DND-41 (cell line): Measurements from ENCODE around the gene CWC15.

ENCODE experiments used
- ATAC-seq: fragments of 200-7000 bp; cut with Tn5 transposase; 3 replicates; pipeline ENCODE4 v1.9.1; 2021; ENCODE audit warnings: low read depth; ENCODE audit not compliant: insufficient read depth
- DNase-seq: peaks from one replicate; pipeline ENCODE4 v3.0.0-alpha.2; 2020
- H2AFZ ChIP-seq: 2 replicates; pipeline ENCODE4 v1.6.0; 2012; ENCODE audit warnings: low read depth, low read length
- H3K27ac ChIP-seq: 2 replicates; pipeline ENCODE4 v1.5.1; 2012; ENCODE audit warnings: low read length, inconsistent platforms
- H3K27me3 ChIP-seq: fragments of 200-600 bp; sonication (generic); 2 replicates; pipeline ENCODE4 v1.6.0; 2012; ENCODE audit warnings: low read length, mild to moderate bottlenecking, inconsistent platforms; ENCODE audit not compliant: insufficient read depth, poor library complexity
- H3K36me3 ChIP-seq: 2 replicates; pipeline ENCODE4 v1.5.1; 2012; ENCODE audit warnings: low read length, inconsistent platforms; ENCODE audit not compliant: insufficient read depth
- H3K4me1 ChIP-seq: 2 replicates; pipeline ENCODE4 v1.5.1; 2012; ENCODE audit warnings: mild to moderate bottlenecking, low read length; ENCODE audit not compliant: insufficient read depth
- H3K4me2 ChIP-seq: 2 replicates; pipeline ENCODE4 v1.6.0; 2012; ENCODE audit warnings: mild to moderate bottlenecking, moderate library complexity, low read length, inconsistent platforms; ENCODE audit not compliant: insufficient read depth
- H3K4me3 ChIP-seq, 2 experiments: fragments of 200-600 bp in 1 of 2; shearing (Covaris generic) in 1 of 2; 2 replicates each; pipeline ENCODE4 v1.5.1; 2012 to 2016; ENCODE audit warnings: inconsistent platforms in 2 of 2, low read length in 2 of 2, mild to moderate bottlenecking in 2 of 2, low read depth in 1 of 2, moderate library complexity in 1 of 2
- H3K79me2 ChIP-seq: 2 replicates; pipeline ENCODE4 v1.6.0; 2012; ENCODE audit warnings: low read length, inconsistent platforms; ENCODE audit not compliant: insufficient read depth
- H3K9ac ChIP-seq: 2 replicates; pipeline ENCODE4 v1.6.0; 2012; ENCODE audit warnings: low read depth, mild to moderate bottlenecking, inconsistent platforms, low read length, moderate library complexity
- H3K9me3 ChIP-seq: 2 replicates; pipeline ENCODE4 v1.5.1; 2012; ENCODE audit warnings: low read length, moderate library complexity, mild to moderate bottlenecking, inconsistent platforms; ENCODE audit not compliant: insufficient read depth, severe bottlenecking
- H4K20me1 ChIP-seq: 2 replicates; pipeline ENCODE4 v1.6.0; 2012; ENCODE audit warnings: low read length; ENCODE audit not compliant: insufficient read depth
- CTCF ChIP-seq: IDR thresholded peaks from 2 replicates; pipeline ENCODE4 v1.5.1; 2012; ENCODE audit warnings: borderline replicate concordance, low read length, moderate library complexity, mild to moderate bottlenecking; ENCODE audit not compliant: poor library complexity, severe bottlenecking; ENCODE audit errors: extremely low read depth
- EZH2 ChIP-seq: IDR thresholded peaks from 3 replicates; pipeline ENCODE4 v1.6.1; 2012; ENCODE audit warnings: borderline replicate concordance, low read depth, mild to moderate bottlenecking, moderate library complexity, low read length, inconsistent platforms; ENCODE audit not compliant: severe bottlenecking

Gene CWC15

GRCh38 chr11:94968334-94968958, 4.9 kb downstream of the CWC15 start:
- Histone ChIP-seq H3K27ac (no peak overlapping the region), H2AFZ (no peak overlapping the region), H3K79me2 (peaks cover 26% of the 10 kb centered on the region), H4K20me1 (peaks cover 11% of the 10 kb centered on the region; the same call in 1 of the 2 replicates), H3K9me3 (no peaks in the 10 kb centered on the region), H3K4me1 (peaks cover 18% of the 10 kb centered on the region), H3K4me2 (no peak overlapping the region), H3K4me3 (no peak overlapping the region), H3K36me3 (peaks cover 89% of the 10 kb centered on the region), H3K9ac (no peak overlapping the region), H3K27me3 (no peaks in the 10 kb centered on the region)
- DNase-seq, result no peak
- TF ChIP-seq CTCF (peak; percentile 54), EZH2 (no peak)
- no peak for ATAC-seq

DNA sequence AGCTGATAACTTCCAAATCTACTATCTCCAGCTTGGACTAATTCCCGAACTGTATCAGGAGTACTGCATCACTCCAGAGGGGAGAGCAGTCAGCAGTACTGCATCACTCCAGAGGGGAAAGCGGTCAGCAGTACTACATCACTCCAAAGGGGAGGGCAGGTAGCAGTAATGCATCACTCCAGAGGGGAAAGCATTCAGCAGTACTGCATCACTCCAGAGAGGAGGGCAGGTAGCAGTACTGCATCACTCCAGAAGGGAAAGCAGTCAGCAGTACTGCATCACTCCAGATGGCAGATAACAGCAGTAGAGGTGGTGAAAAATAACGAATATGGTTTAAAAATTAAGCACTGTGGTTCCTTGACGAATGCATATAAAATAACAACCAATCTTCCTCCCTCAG, 8.4 kb downstream of the CWC15 start:
- H3K36me3 ChIP-seq, result peaks cover 93% of the 10 kb centered on the region
- no peaks in the 10 kb centered on the region for H3K27me3 ChIP-seq
- peaks cover 4% of the 10 kb centered on the region; the same call in 1 of the 2 replicates for H4K20me1 ChIP-seq
- TF ChIP-seq EZH2, result no peak
- TF ChIP-seq CTCF, result no peak
- no peak overlapping the region for H3K4me3 ChIP-seq
- no peaks in the 10 kb centered on the region for H3K4me1 ChIP-seq
- H3K27ac ChIP-seq, result no peak overlapping the region
- H3K4me2 ChIP-seq, result no peak overlapping the region
- H2AFZ ChIP-seq, result no peak overlapping the region
- ATAC-seq (peak; percentile 33; the same call in 1 of the 3 replicates), DNase-seq (no peak)
- no peaks in the 10 kb centered on the region for H3K9me3 ChIP-seq
- no peaks in the 10 kb centered on the region for H3K79me2 ChIP-seq
- no peak overlapping the region for H3K9ac ChIP-seq

DNA sequence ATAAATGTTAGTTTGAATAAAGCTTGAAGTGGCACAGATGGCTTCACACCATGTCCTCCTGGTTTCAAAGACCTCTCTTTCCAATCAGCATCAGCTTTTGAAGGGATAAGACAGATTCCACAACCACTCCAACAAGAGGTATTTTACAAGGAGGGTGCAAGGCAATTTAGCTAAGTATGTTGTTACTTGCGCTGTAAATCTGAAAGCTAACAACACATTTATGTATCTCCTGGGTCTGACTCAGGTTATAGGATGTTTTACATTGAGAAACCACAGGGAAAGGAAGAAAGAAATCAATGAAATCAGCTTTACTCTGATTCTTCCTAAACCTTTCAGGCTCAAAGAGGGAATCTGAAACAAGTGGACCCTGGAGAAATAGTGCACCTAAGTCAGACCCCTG, 12.1 kb downstream of the CWC15 start:
- no peak overlapping the region for H3K4me3 ChIP-seq
- no peaks in the 10 kb centered on the region for H3K9me3 ChIP-seq
- no peak overlapping the region for H2AFZ ChIP-seq
- TF ChIP-seq EZH2 (no peak), CTCF (no peak)
- no peak overlapping the region for H3K4me2 ChIP-seq
- ATAC-seq (no peak), DNase-seq (no peak)
- no peaks in the 10 kb centered on the region for H3K4me1 ChIP-seq
- H3K27ac ChIP-seq, result no peak overlapping the region
- H3K27me3 ChIP-seq, result no peaks in the 10 kb centered on the region
- H3K9ac ChIP-seq, result no peak overlapping the region
- H3K36me3 ChIP-seq, result peaks cover 66% of the 10 kb centered on the region
- H3K79me2 ChIP-seq, result no peaks in the 10 kb centered on the region
- H4K20me1 ChIP-seq, result peaks cover 4% of the 10 kb centered on the region; the same call in 1 of the 2 replicates
